ENCODE data around the gene MAGEC1. TPM values are rescaled to one million over a fixed set of nuclear protein-coding genes. Genes with fewer than 3 reads are reported as not detected.
A peak's percentile ranks its signal among the peaks of the same experiment; 100 is the strongest.

The MAGEC1 gene
- total and polyA plus RNA-seq, 2 experiments from 2014 or later: not detected

- Histone ChIP-seq H3F3A (replicated peaks; ENCODE audit: low read depth) (no peaks in the 10 kb centered on the region), H3K27ac (ENCODE audit: low read depth) (no peak overlapping the region), H3K9me2 (ENCODE audit: insufficient read depth) (no peaks in the 10 kb centered on the region), H3K79me2 (replicated peaks; ENCODE audit: insufficient read depth) (no peaks in the 10 kb centered on the region), H3K36me3 (ENCODE audit: insufficient read depth) (no peaks in the 10 kb centered on the region), H4K20me1 (replicated peaks; ENCODE audit: insufficient read depth) (no peaks in the 10 kb centered on the region), H3K4me2 (no peak overlapping the region), H3K4me3 (no peak overlapping the region), H3K4me1 (ENCODE audit: insufficient read depth) (no peaks in the 10 kb centered on the region), H2AFZ (0 out of 2 replicates have a peak overlapping the region, but pooled peaks have one; percentile 23), H3K27me3 (ENCODE audit: insufficient read depth) (no peaks in the 10 kb centered on the region)
- Mint-ChIP-seq H3K27ac (no peak overlapping the region), H3K4me3 (no peak overlapping the region), H3K4me1 (no peaks in the 10 kb centered on the region), H3K9me3 (no peaks in the 10 kb centered on the region; the same call in 2 of the 3 replicates), H3K27me3 (ENCODE audit: insufficient read depth, low read depth, poor library complexity) (no peaks in the 10 kb centered on the region), H3K36me3 (ENCODE audit: low read depth) (no peaks in the 10 kb centered on the region)
- TF ChIP-seq, protein P1, sequence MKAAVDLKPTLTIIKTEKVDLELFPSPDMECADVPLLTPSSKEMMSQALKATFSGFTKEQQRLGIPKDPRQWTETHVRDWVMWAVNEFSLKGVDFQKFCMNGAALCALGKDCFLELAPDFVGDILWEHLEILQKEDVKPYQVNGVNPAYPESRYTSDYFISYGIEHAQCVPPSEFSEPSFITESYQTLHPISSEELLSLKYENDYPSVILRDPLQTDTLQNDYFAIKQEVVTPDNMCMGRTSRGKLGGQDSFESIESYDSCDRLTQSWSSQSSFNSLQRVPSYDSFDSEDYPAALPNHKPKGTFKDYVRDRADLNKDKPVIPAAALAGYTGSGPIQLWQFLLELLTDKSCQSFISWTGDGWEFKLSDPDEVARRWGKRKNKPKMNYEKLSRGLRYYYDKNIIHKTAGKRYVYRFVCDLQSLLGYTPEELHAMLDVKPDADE (IDR thresholded peaks at IDR 0.05): no peak
- TF ChIP-seq, protein P2, sequence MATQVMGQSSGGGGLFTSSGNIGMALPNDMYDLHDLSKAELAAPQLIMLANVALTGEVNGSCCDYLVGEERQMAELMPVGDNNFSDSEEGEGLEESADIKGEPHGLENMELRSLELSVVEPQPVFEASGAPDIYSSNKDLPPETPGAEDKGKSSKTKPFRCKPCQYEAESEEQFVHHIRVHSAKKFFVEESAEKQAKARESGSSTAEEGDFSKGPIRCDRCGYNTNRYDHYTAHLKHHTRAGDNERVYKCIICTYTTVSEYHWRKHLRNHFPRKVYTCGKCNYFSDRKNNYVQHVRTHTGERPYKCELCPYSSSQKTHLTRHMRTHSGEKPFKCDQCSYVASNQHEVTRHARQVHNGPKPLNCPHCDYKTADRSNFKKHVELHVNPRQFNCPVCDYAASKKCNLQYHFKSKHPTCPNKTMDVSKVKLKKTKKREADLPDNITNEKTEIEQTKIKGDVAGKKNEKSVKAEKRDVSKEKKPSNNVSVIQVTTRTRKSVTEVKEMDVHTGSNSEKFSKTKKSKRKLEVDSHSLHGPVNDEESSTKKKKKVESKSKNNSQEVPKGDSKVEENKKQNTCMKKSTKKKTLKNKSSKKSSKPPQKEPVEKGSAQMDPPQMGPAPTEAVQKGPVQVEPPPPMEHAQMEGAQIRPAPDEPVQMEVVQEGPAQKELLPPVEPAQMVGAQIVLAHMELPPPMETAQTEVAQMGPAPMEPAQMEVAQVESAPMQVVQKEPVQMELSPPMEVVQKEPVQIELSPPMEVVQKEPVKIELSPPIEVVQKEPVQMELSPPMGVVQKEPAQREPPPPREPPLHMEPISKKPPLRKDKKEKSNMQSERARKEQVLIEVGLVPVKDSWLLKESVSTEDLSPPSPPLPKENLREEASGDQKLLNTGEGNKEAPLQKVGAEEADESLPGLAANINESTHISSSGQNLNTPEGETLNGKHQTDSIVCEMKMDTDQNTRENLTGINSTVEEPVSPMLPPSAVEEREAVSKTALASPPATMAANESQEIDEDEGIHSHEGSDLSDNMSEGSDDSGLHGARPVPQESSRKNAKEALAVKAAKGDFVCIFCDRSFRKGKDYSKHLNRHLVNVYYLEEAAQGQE (IDR thresholded peaks at IDR 0.05; ENCODE audit: unreplicated experiment): no peak
- no peak for TF ChIP-seq ZNF114 (CRISPR knock-in tag; IDR thresholded peaks at IDR 0.05)
- DNase-seq (ENCODE audit: low spot score): no peak
- no peak for ATAC-seq
Measured at GRCh38 chrX:141934059-141934641, 30.5 kb downstream of the MAGEC1 start.

- H3K4me3 ChIP-seq: no peak overlapping the region
- no peaks in the 10 kb centered on the region for H3K79me2 ChIP-seq (replicated peaks; ENCODE audit: insufficient read depth)
- H3K27me3 ChIP-seq (ENCODE audit: insufficient read depth): no peaks in the 10 kb centered on the region
- no peaks in the 10 kb centered on the region for H3K36me3 Mint-ChIP-seq (ENCODE audit: low read depth)
- no peak overlapping the region for H3K4me3 Mint-ChIP-seq
- H3F3A ChIP-seq (replicated peaks; ENCODE audit: low read depth): no peaks in the 10 kb centered on the region
- no peak for ATAC-seq
- H3K4me1 Mint-ChIP-seq: no peaks in the 10 kb centered on the region
- no peaks in the 10 kb centered on the region for H3K4me1 ChIP-seq (ENCODE audit: insufficient read depth)
- no peaks in the 10 kb centered on the region for H4K20me1 ChIP-seq (replicated peaks; ENCODE audit: insufficient read depth)
- no peak overlapping the region for H3K27ac Mint-ChIP-seq
- no peak overlapping the region for H3K27ac ChIP-seq (ENCODE audit: low read depth)
- no peaks in the 10 kb centered on the region; the same call in 2 of the 3 replicates for H3K9me3 Mint-ChIP-seq
- DNase-seq (ENCODE audit: low spot score): no peak
- no peaks in the 10 kb centered on the region for H3K36me3 ChIP-seq (ENCODE audit: insufficient read depth)
- no peak overlapping the region for H3K4me2 ChIP-seq
- H3K9me2 ChIP-seq (ENCODE audit: insufficient read depth): no peaks in the 10 kb centered on the region
- no peaks in the 10 kb centered on the region for H3K27me3 Mint-ChIP-seq (ENCODE audit: insufficient read depth, low read depth, poor library complexity)
- peak overlapping the region; percentile 43; the same call in 1 of the 2 replicates for H2AFZ ChIP-seq
- no peak for TF ChIP-seq STAT1 (IDR thresholded peaks at IDR 0.05; ENCODE audit: unreplicated experiment)
- TF ChIP-seq CREB1 (CRISPR knock-in tag; IDR thresholded peaks at IDR 0.05; ENCODE audit: low read depth): no peak
- TF ChIP-seq, protein P2 (IDR thresholded peaks at IDR 0.05; ENCODE audit: unreplicated experiment): no peak
- no peak for TF ChIP-seq EZH2phosphoT487 (IDR thresholded peaks at IDR 0.05; ENCODE audit: unreplicated experiment)
- TF ChIP-seq, protein P1 (IDR thresholded peaks at IDR 0.05): no peak
- no peak for TF ChIP-seq JUNB (IDR thresholded peaks at IDR 0.05; ENCODE audit: unreplicated experiment)
Measured at GRCh38 chrX:141935645-141936044, 32.0 kb downstream of the MAGEC1 start.
